Subcutaneous adipose tissue (tissue), 4 donors: ENCODE data around the gene KRR1. TPM values are rescaled to one million over a fixed set of nuclear protein-coding genes. Genes with fewer than 3 reads are reported as not detected.

ENCODE experiments used
- total RNA-seq, 4 donors: library from RNA; depleted of rRNA; stranded (reverse); fragments of >200 nt; gene quantifications; one replicate each; pipeline ENCODE4 v1.1.0, GENCODE V29; 2016
- TF ChIP-seq, protein P1 (sequence below): fragments of 450-650 bp; IDR thresholded peaks from one replicate; pipeline ENCODE4 v1.5.1; 2016; ENCODE audit warnings: low read depth, mild to moderate bottlenecking, control low read depth, antibody characterized with exemption, moderate library complexity

The KRR1 gene
- total RNA-seq, 4 donors from 2014 or later, result 21.9 to 66.7 (median 31.8) TPM

DNA sequence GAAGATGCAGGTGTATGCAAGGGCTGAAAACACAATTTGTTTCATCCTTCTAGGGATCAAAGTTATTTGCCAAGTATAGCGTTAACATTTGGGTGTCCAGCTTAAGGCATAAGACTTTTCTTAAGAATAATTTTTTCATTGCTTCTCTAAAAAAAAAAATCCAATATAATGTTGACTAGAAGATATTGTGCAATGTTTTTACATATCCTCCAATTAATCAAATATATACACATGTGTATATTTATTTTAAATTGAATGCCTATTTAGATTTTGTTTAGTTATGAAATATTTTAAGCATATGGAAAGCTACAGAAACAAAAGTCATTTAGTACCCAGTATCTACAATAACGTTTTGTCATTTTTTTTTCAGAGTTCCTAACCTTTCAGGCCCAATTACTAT, 28.5 kb upstream of the KRR1 start:
- TF ChIP-seq, protein P1, sequence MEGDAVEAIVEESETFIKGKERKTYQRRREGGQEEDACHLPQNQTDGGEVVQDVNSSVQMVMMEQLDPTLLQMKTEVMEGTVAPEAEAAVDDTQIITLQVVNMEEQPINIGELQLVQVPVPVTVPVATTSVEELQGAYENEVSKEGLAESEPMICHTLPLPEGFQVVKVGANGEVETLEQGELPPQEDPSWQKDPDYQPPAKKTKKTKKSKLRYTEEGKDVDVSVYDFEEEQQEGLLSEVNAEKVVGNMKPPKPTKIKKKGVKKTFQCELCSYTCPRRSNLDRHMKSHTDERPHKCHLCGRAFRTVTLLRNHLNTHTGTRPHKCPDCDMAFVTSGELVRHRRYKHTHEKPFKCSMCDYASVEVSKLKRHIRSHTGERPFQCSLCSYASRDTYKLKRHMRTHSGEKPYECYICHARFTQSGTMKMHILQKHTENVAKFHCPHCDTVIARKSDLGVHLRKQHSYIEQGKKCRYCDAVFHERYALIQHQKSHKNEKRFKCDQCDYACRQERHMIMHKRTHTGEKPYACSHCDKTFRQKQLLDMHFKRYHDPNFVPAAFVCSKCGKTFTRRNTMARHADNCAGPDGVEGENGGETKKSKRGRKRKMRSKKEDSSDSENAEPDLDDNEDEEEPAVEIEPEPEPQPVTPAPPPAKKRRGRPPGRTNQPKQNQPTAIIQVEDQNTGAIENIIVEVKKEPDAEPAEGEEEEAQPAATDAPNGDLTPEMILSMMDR, result no peak

- TF ChIP-seq, protein P1, result no peak
These were observed 21.8 kb upstream of the KRR1 start for GRCh38 chr12:75533239-75533638.

DNA sequence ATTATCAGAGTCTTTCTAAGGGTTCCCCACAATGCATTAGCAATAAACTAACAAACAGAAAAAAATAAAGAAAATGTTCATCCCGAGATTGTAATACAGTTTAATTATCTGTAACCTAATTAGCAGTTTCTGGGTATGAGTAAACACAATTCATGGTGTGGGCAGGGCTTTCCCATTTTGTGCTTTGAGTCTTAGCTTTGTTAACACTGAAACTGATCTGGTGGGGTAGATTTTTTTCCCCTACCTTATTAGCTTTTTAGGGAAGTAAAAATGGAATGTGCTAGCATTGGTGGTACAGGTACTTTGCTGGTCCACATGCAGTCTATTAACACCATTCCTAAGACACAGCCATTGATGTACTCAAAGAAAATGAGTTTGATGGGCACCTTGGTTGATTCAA, 18.4 kb upstream of the KRR1 start:
- TF ChIP-seq, protein P1, result no peak

DNA sequence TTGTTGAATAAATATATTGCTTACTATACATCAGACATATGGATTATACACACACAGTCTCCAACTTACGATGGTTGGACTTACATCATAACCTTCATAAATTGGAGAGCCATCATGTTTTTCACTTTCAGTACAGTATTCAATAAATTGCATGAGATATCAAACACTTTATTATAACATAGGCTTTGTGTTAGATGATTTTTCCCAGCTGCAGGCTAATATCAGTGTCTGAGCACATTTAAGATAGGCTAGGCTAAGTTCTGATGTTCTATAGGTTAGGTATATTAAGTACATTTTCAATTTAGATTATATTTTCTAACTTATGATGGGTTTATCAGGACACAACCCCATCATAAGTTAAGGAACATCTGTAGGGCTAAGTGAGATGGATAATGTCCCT, 17.9 kb upstream of the KRR1 start:
- TF ChIP-seq, protein P1, result no peak

DNA sequence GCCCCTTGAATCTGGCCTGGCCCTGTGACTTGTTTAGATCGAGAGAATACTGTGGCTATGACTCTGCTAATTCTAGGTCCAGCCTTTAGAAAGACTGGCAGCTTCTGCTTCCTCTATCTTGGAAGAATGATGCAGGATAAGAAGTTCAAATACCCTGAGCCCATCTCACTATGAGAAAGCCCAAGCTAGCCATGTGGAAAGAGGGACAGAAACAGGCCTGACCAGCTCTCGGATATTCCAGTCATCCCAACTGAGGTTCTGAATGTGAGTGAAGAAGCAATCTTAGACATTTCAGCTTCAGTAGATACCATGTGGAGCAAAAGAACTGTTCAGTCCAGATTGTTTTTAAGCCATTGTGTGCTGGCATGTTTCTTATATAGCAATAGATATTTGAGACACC, 17.3 kb upstream of the KRR1 start:
- TF ChIP-seq, protein P1, result no peak

GRCh38 chr12:75528272-75528671, 16.9 kb upstream of the KRR1 start:
- TF ChIP-seq, protein P1, result no peak

DNA sequence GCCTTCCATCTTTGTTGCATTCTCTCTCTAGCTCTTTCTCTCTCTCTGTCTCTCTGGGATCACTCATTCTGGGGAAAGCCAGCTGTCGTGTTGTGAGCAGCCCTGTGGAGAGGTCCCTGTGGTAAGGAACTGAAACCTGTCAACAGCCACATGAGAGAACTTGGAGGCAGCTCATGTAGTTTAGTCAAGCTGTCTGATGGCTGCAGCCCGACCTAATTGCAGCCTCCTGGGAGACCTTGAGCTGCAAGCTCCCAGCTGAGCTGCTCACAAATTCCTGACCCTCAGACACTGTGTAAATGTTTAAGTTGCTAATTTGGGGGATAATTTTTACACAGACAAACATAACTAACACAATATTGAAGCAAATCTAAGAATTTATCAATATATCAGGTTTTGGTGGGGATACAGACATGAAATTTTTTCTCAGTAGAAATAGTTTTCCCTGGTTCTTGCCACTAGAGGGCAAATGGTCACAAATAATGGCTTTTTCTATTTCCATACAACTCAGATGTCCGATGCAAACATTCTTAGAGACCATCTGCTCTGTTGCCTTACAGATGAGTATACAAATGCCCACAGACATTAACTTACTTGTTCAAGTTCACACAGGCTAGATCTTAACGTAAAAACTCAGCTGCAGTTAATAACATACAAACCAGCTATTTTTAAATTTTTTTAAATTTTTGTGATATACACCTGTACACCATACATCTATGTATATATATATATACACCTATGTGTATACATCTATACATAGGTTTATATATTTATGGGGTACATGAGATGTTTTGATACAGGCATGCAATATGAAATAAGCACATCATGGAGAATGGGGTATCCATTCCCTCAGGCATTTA, 15.5 kb upstream of the KRR1 start:
- TF ChIP-seq, protein P1, result no peak
